Dedifferentiated amniotic fluid mesenchymal stem cell (primary cell): ENCODE measurements around the gene PHF11.
"Not testable (repeated sequence)": the region's sequence is repeated elsewhere in the genome, so short reads cannot be mapped to it uniquely, and the experiment has no call there.

Source experiments
- DNase-seq: peaks from one replicate; pipeline ENCODE4 v3.0.0-alpha.2; 2016; ENCODE audit errors: extremely low spot score

Gene PHF11

DNA sequence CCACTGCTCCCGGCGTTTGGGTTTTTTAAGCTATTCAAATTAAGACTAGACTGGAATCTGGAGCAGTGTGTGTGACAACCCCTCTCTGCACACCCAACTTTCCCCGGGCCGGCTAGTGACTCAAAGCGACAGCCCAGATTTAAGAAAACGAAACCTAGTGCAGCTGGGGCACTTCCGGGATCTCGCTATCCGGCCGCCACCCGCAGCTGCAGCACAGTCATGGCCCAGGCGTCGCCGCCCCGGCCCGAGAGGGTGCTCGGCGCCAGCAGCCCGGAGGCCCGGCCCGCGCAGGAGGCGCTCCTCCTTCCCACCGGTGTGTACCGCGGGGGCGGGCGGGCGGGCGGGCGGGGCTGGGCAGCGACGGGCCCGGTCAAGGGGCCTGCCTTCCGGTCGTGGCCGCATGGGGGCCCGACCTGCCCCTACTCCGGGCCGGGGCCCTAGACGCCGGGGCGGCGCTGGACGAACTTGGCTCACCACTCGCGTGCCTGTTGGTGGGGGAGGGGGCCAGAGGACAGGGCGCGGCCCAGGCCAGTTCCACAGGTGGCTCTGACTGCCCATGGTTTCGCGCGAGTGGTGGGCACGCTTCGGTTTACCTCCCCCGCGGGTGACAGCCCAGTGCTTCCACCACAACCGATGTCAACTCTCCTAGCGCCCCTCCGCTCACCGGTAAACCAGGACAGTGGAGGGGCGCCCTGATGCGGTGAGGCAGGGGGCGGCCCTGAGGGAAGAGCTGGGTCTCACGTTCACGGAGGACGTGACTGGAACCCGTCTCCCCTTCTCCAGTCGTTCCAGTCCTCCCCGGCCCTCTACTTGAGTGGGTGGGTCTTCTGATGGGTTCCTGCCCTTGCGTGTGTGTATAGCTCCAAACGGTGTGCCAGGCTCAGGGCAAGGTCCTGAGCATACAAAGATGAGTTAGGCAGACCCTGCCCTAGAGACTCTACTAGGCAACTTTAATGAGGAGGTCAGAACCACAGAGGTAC, at the start of gene PHF11:
Gene PHF11 (plus strand): TSS at position 171 of the 980 bp plus-strand sequence. CDS start 49 bp downstream, at position 220.
- DNase-seq = peak; percentile 64

- DNase-seq = no peak
Measured at GRCh38 chr13:49446473-49446872, 49.3 kb upstream of the PHF11 start.

- DNase-seq = no peak
Measured at GRCh38 chr13:49448753-49449152, 47.0 kb upstream of the PHF11 start.

- no peak for DNase-seq
Measured at GRCh38 chr13:49450105-49450819, 45.5 kb upstream of the PHF11 start.

- DNase-seq = no peak
Measured at GRCh38 chr13:49452725-49453457, 42.9 kb upstream of the PHF11 start.

DNA sequence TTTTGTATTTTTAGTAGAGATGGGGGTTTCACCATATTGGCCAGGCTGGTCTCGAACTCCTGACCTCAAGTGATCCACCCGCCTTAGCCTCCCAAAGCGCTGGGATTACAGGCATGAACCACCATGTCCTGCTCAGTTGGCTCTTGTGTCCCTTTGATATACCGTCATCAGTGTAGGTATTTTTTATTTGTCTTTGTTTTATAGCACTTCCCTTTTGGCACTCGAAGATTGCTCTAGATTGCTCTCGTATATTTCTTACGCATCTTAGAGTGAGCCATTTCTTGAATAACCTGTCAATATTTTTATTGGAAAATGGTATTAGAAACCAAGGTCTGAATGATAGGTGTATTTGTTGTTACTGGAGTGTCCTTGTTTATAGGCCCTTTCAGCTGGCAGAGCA, 42.3 kb upstream of the PHF11 start:
- no peak for DNase-seq

- DNase-seq = peak; percentile 35
Measured at GRCh38 chr13:49454388-49455006, 41.3 kb upstream of the PHF11 start.

DNA sequence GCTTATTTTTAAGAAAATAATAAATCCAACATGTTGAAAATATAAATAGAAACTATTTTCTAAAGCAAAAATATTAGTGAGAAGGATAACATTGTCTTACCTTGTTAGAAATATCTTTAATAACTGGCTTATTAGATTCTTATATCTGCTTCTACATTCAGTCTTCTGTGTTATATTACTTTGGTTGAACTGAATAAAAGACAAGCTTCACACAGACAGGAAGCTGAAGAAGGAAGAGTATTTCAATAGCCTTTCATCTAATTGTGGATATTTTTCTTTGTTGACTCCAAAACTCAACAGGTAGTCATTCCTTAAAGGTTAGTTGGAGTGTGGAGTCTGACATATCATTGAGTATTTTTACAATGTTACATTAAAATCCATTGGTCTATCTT, 40.8 kb upstream of the PHF11 start:
- no peak for DNase-seq

- DNase-seq = no peak
Measured at GRCh38 chr13:49456156-49456555, 39.6 kb upstream of the PHF11 start.

- no peak for DNase-seq
Measured at GRCh38 chr13:49457221-49457620, 38.5 kb upstream of the PHF11 start.

DNA sequence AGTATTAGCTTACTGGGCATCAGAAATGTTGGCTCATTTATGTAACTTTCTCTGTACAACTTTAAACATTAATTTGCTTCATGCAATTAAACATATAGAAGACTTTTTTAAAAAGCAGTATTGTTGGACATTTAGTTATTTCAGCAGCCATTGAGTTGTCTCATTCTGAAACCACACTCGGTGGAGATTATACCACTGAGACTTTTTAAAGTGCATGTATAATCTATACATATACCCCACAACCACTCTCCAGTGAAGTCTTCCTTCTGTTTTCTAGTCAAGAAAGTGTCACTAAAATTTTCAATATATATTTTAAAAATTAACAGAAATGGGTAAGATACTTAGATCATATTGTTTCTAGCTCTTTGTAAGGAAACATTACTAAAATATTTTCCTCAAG, 36.2 kb upstream of the PHF11 start:
- DNase-seq = no peak

GRCh38 chr13:49464085-49464484, 31.7 kb upstream of the PHF11 start:
- DNase-seq = no peak

GRCh38 chr13:49464621-49465325, 31.0 kb upstream of the PHF11 start:
- no peak for DNase-seq

DNA sequence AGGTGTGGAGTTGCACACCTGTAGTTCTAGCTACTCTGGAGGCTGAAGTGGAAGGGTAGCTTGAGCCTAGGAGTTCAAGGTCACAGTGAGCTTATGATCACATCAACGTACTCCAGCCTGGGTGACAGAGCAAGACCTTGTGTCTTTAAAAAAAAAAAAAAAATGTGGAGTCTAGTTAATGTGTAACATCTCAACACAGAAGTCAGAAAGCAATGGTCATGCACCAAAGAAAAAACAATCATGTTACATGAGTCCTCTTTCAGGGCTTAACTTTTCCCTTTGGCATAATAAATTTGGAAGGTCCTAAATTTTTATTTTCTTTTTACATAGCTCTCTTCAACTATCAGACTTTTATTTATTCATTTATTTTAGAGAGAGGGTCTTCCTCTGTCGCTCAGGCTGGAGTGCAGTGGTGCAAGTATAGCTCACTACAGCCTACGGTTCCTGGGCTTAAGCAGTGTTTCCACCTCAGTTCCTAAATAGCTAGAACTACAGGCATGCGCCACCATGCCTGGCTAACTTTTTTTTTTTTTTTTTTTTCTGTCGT, 29.4 kb upstream of the PHF11 start:
- DNase-seq = no peak

GRCh38 chr13:49472186-49472585, 23.6 kb upstream of the PHF11 start:
- no peak for DNase-seq

DNA sequence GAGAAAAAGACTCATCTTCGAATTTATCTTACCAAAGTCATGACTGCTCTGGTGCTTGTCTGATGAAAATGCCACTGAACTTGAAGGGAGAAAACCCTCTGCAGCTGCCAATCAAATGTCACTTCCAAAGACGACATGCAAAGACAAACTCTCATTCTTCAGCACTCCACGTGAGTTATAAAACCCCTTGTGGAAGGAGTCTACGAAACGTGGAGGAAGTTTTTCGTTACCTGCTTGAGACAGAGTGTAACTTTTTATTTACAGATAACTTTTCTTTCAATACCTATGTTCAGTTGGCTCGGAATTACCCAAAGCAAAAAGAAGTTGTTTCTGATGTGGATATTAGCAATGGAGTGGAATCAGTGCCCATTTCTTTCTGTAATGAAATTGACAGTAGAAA, 19.2 kb upstream of the PHF11 start:
- no peak for DNase-seq

DNA sequence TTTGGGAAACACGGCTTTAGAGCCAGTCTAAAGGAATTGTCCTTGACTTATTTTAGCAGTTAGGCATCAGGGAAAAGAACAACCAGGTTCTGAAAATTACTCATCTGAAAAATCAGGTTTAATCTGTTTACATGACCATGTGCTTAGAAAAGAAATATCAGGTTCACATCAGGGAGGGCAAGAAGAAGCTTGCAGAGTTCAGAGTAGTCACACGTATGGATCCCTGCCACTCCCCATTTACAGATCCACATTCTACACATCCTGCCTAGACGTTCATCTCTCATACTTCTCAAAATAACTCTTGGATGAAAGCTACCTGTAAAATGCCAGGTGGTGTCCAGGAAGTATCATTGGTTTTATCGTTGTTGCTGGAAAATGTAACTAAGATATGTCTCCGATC, 14.0 kb upstream of the PHF11 start:
- no peak for DNase-seq

DNA sequence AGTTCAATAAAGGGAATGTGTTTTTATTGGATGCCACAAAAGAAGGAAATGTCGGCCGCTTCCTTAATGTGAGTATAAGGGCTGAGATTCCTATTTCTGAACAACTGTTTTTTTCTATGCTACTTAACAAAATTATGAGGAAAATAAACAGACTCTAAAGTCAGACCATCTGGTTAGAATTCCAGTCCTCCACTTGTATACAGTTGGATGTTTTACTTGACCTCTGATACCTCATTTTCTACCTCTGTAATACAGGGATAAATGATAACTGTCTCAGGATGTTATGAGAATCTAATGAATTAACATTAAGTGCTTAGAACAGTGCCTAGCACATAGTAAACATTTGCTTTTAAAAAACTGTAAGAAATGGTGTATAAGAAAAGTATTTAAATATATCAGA, 7.2 kb upstream of the PHF11 start:
- DNase-seq = no peak

GRCh38 chr13:49494645-49495044, 1.1 kb upstream of the PHF11 start:
- DNase-seq = no peak

- not testable (repeated sequence) for DNase-seq
Measured at GRCh38 chr13:49496837-49497236, 1.1 kb downstream of the PHF11 start.

DNA sequence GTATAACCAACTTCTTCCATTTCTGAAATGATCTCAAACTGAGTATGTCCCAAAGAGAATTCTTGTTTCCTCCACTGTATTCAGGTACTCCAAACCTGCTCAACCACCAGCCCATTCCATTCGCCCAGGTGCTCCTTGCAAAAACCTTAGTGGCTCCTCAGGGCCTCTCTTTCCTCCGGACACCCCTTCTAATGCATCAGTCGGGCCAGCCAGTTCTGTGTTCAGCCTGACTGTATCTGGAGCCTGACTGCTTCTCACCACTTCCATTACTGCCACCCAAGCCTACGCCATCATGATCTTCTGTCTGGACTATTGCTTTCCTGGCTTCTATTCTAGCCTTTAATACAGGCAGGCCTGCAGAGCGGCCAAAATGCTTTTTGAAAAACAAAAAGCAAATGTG, 1.5 kb downstream of the PHF11 start:
- no peak for DNase-seq
